ENCODE data around the gene PLAC1. TPM values are rescaled to one million over a fixed set of nuclear protein-coding genes. Genes with fewer than 3 reads are reported as not detected.

The PLAC1 gene
- total and polyA plus RNA-seq, 2 of the 4 experiments (the other 2 are of a cell fraction), result 0.36 to 0.74 TPM

GRCh38 chrX:134600714-134601113, 57.6 kb downstream of the PLAC1 start:
- DNase-seq (peak; percentile 72), ATAC-seq (ENCODE audit: low read depth) (0 out of 2 replicates have a peak, but pooled peaks have one; percentile 27)

More at GRCh38 chrX:134600714-134601113, 57.6 kb downstream of the PLAC1 start:
- Histone ChIP-seq H3K27me3 (ENCODE audit: control insufficient read depth, insufficient read depth, low read length) (no peaks in the 10 kb centered on the region), H2AK5ac (ENCODE audit: low read depth, low read length) (no peak overlapping the region), H2AFZ (replicated peaks; ENCODE audit: low read length, poor library complexity) (no peak overlapping the region), H2BK120ac (ENCODE audit: low read depth, low read length) (0 out of 2 replicates have a peak overlapping the region, but pooled peaks have one; percentile 1), H2AK9ac (replicated peaks; ENCODE audit: low read depth, low read length, poor library complexity) (no peak overlapping the region), H2BK15ac (ENCODE audit: low read depth, low read length) (no peak overlapping the region), H3K14ac (replicated peaks; ENCODE audit: low read depth, low read length) (no peak overlapping the region), H3K4me3 (ENCODE audit: insufficient read depth, low read depth, low read length) (no peak overlapping the region), H4K91ac (ENCODE audit: insufficient read depth, low read depth, low read length) (no peak overlapping the region), H3K23ac (ENCODE audit: low read depth, low read length) (no peak overlapping the region), H3K36me3 (ENCODE audit: control insufficient read depth, insufficient read depth, low read length) (no peaks in the 10 kb centered on the region), H3K4ac (ENCODE audit: low read depth, low read length) (no peak overlapping the region), H3K9ac (ENCODE audit: low read depth, low read length) (no peak overlapping the region), H3K4me2 (ENCODE audit: low read depth, low read length) (no peak overlapping the region), H3K18ac (ENCODE audit: low read depth, low read length) (no peak overlapping the region), H2BK5ac (ENCODE audit: low read depth, low read length, poor library complexity, severe bottlenecking) (peak overlapping the region; percentile 24), H3K56ac (ENCODE audit: extremely low read depth, insufficient read depth, low read length) (no peak overlapping the region), H3K4me1 (ENCODE audit: control insufficient read depth, insufficient read depth, low read length) (peaks cover 15% of the 10 kb centered on the region), H4K20me1 (ENCODE audit: insufficient read depth, low read length) (no peaks in the 10 kb centered on the region), H4K5ac (ENCODE audit: low read depth, low read length) (no peak overlapping the region), H3K27ac (ENCODE audit: insufficient read depth, low read length) (0 out of 2 replicates have a peak overlapping the region, but pooled peaks have one; percentile 3), H3K9me3 (ENCODE audit: control insufficient read depth, insufficient read depth, low read length) (no peaks in the 10 kb centered on the region), H2BK20ac (ENCODE audit: low read depth, low read length) (no peak overlapping the region), H4K8ac (ENCODE audit: low read depth in 2 of 2, low read length in 2 of 2) (no peak overlapping the region), H3K9me1 (ENCODE audit: insufficient read depth, low read length) (peaks cover 12% of the 10 kb centered on the region; the same call in 1 of the 2 replicates), H3K79me1 (ENCODE audit: low read depth in 1 of 2, low read length in 2 of 2) (no peaks in the 10 kb centered on the region)
- ChIA-PET POLR2A (ENCODE audit: unreplicated experiment) (interaction anchor here (1.1 kb wide), 1 partner anchor 31 kb away, joined by 3 read pairs; no protein-coding TSS in a partner anchor), CTCF (interaction anchor here (0.6 kb wide), 1 partner anchor 152 kb away, joined by 3 read pairs; no protein-coding TSS in a partner anchor)
- intact Hi-C loops (cut with micrococcal nuclease) (loop anchor here (5.0 kb wide), 1 partner anchor 152 kb away; no protein-coding TSS in a partner anchor), dilution Hi-C loops (cut with HindIII; ENCODE audit: low sequenced_read_pairs, unreplicated experiment) (no loop called here), in situ Hi-C loops (cut with MboI; ENCODE audit: low sequenced_read_pairs) (no loop called here)
- BruUV-seq (replicated peaks), result no TSS peak
- WGBS, 2 experiments (ENCODE audit: extremely low coverage in 2 of 2, insufficient read length in 1 of 2), result no CpG with 5 or more reads among the region's 2 CpGs
- no peak for TF ChIP-seq RFX5 (IDR thresholded peaks at IDR 0.05; ENCODE audit: low read depth, low read length)
- TF ChIP-seq, protein P1, sequence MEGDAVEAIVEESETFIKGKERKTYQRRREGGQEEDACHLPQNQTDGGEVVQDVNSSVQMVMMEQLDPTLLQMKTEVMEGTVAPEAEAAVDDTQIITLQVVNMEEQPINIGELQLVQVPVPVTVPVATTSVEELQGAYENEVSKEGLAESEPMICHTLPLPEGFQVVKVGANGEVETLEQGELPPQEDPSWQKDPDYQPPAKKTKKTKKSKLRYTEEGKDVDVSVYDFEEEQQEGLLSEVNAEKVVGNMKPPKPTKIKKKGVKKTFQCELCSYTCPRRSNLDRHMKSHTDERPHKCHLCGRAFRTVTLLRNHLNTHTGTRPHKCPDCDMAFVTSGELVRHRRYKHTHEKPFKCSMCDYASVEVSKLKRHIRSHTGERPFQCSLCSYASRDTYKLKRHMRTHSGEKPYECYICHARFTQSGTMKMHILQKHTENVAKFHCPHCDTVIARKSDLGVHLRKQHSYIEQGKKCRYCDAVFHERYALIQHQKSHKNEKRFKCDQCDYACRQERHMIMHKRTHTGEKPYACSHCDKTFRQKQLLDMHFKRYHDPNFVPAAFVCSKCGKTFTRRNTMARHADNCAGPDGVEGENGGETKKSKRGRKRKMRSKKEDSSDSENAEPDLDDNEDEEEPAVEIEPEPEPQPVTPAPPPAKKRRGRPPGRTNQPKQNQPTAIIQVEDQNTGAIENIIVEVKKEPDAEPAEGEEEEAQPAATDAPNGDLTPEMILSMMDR (conservative IDR thresholded peaks at IDR 0.05; ENCODE audit: low read depth, low read length), result no peak
- no peak for TF ChIP-seq POLR2A (IDR thresholded peaks at IDR 0.05; ENCODE audit: low read depth, low read length)
- no peak for TF ChIP-seq FOS (IDR thresholded peaks at IDR 0.05; ENCODE audit: low read depth, low read length)
- peak; percentile 82 for TF ChIP-seq BHLHE40 (IDR thresholded peaks at IDR 0.05; ENCODE audit: low read depth, low read length)
- peak; percentile 93 for TF ChIP-seq CEBPB (IDR thresholded peaks at IDR 0.05; ENCODE audit: low read depth, low read length)

Measured in IMR-90 (cell line).